ENCODE measurements around the gene DEAF1.

DNA sequence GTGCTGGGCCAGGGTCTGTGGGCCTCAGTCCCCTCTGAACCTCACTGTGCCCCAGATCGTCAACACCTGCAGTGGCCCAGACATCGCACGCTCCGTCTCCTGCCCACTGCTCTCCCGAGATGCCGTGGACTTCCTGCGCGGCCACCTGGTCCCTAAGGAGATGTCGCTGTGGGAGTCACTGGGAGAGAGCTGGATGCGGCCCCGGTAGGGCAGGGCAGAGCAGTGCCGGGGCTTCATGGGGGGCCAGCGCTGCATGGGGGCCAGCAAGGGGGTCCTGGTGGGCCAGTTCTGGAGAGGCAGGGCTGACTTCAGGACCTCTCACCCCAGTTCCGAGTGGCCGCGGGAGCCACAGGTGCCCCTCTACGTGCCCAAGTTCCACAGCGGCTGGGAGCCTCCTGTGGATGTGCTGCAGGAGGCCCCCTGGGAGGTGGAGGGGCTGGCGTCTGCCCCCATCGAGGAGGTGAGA lies 27.4 kb upstream of the DEAF1 start:
- TF ChIP-seq GATA2 (IDR thresholded peaks at IDR 0.05; ENCODE audit: insufficient read depth, insufficient read length, low read depth, low read length) (no peak), POLR2A (IDR thresholded peaks at IDR 0.05; ENCODE audit: low read depth, low read length) (no peak), CTCF (IDR thresholded peaks at IDR 0.05; ENCODE audit: extremely low read depth in 1 of 2, insufficient read depth in 1 of 2, low read depth in 1 of 2, low read length in 2 of 2) (no peak), JUN (IDR thresholded peaks at IDR 0.05; ENCODE audit: borderline replicate concordance, insufficient read depth, insufficient read length, low read depth) (no peak), POLR2AphosphoS5 (IDR thresholded peaks at IDR 0.05; ENCODE audit: insufficient read depth, low read depth, low read length) (no peak), EZH2 (IDR thresholded peaks at IDR 0.05; ENCODE audit: borderline replicate concordance, low read depth, low read length, severe bottlenecking) (no peak)
- TF ChIP-seq, protein P1, sequence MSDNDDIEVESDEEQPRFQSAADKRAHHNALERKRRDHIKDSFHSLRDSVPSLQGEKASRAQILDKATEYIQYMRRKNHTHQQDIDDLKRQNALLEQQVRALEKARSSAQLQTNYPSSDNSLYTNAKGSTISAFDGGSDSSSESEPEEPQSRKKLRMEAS (IDR thresholded peaks at IDR 0.05; ENCODE audit: insufficient read depth, insufficient read length), result no peak

Measured in endothelial cell of umbilical vein (primary cell).